Measurements from ENCODE around the gene WBP1L.

The WBP1L gene

DNA sequence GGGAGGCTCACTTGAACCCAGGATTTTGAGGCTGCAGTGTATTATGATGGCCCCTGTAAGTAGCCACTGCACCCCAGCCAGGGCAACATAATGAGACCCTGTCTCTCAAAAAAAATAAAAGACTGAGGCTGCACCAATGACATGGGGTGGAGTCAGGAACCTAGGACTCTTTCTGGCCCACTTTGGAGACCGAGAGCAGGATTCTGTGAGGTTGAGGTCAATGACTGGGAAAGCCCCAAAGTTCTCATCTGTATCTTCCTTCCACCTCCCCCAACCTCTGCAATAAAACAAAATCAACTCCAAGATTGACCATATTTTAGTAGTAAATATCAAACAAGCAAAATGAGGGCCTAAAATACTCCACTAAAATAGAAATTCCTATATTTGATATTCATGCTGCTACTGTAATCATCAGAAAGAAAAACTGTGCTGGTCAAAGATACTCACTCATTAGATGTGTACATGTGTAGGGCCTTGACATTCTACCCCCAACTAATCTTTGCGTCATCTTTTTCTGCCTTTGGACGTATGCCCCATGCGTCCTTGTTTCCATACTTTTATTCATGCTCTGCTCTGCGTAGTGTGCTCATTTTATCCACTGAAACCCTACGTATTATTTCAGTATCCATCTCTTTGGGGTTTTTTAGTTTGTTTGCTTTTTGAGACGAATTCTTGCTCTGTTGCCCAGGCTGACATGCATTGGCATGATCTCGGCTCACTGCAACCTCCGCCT, 23.8 kb downstream of the WBP1L start:
- Histone ChIP-seq H3K9ac (ENCODE audit: insufficient read length, low read depth) (no peak overlapping the region), H3K4me3 (ENCODE audit: insufficient read length, low read depth) (no peak overlapping the region), H3K4me1 (ENCODE audit: insufficient read depth, insufficient read length) (peaks cover 4% of the 10 kb centered on the region), H3K9me3 (ENCODE audit: insufficient read depth, low read length) (no peaks in the 10 kb centered on the region), H3K36me3 (ENCODE audit: insufficient read depth, insufficient read length, low read length) (no peaks in the 10 kb centered on the region), H3K27me3 (ENCODE audit: insufficient read depth, insufficient read length) (no peaks in the 10 kb centered on the region)
- TF ChIP-seq YY1 (IDR thresholded peaks at IDR 0.05; ENCODE audit: insufficient read depth, insufficient read length) = no peak
- no peak for TF ChIP-seq SUZ12 (IDR thresholded peaks at IDR 0.05; ENCODE audit: extremely low read depth, insufficient read depth, insufficient read length)
- TF ChIP-seq ZNF274 (IDR thresholded peaks at IDR 0.05; ENCODE audit: low read depth, low read length) = no peak
- DNase-seq (ENCODE audit: low read depth, low spot score) = no peak

DNA sequence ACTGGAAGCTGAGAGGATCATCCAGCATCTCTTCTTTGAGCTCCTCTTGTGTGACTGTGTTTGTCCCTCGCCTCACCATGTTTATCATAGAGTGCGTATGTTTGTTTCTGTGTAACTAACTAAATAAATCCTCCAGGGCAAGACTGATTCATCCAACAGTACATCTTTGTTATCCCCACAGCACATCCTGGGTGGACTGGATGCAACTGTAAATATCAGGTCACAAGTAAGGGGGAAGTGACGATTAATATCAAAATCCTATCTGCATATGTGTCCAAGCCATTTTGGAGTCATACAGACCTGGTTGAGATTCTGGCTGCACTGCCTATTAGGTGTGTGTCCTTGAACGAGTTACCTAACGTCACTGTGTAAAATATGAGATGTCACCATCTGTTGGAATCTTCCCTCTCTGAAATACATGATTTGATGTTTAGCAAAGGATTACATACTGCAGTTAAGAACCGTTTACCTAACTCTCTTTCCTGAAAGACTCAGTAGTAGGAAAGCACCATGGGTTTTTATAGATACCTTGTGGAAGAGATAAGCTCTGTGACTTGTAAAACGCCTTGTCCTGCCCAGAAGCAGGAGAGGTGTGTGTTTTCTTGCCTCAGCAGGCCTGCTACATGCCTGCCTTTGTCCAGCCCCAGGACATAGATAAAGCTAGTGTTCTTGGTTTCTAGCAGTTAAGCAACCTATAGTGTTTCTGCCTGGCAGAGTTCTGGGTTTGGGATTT, 25.8 kb downstream of the WBP1L start:
- Histone ChIP-seq H3K27me3 (ENCODE audit: insufficient read depth, insufficient read length) (no peaks in the 10 kb centered on the region), H3K9ac (ENCODE audit: insufficient read length, low read depth) (no peak overlapping the region), H3K4me1 (ENCODE audit: insufficient read depth, insufficient read length) (peaks cover 4% of the 10 kb centered on the region), H3K9me3 (ENCODE audit: insufficient read depth, low read length) (no peaks in the 10 kb centered on the region), H3K4me3 (ENCODE audit: insufficient read length, low read depth) (no peak overlapping the region), H3K36me3 (ENCODE audit: insufficient read depth, insufficient read length, low read length) (no peaks in the 10 kb centered on the region)
- DNase-seq (ENCODE audit: low read depth, low spot score) = no peak
- no peak for TF ChIP-seq YY1 (IDR thresholded peaks at IDR 0.05; ENCODE audit: insufficient read depth, insufficient read length)
- TF ChIP-seq ZNF274 (IDR thresholded peaks at IDR 0.05; ENCODE audit: low read depth, low read length) = no peak
- TF ChIP-seq SUZ12 (IDR thresholded peaks at IDR 0.05; ENCODE audit: extremely low read depth, insufficient read depth, insufficient read length) = no peak

DNA sequence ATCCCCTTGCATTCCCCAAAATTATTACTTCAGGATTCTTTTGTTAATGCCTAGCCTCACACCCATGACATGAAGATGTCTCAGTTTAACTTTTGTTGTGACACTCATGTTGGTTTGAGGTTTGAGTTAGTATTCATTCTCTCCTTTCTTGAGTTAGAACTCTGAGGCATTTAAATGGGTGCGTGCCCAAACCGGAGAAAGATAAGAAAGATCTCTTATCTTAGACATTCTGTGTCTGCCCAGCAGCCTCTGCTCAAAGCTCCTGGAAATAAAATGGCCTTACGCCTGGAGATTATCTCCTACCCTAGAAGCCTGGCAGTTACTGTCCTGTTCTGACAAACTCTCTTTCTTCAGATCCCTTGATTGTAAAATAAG, 26.3 kb downstream of the WBP1L start:
- H3K27me3 ChIP-seq (ENCODE audit: insufficient read depth, insufficient read length) = no peaks in the 10 kb centered on the region
- no peak overlapping the region for H3K9ac ChIP-seq (ENCODE audit: insufficient read length, low read depth)
- no peaks in the 10 kb centered on the region for H3K9me3 ChIP-seq (ENCODE audit: insufficient read depth, low read length)
- H3K4me1 ChIP-seq (ENCODE audit: insufficient read depth, insufficient read length) = peaks cover 4% of the 10 kb centered on the region
- H3K36me3 ChIP-seq (ENCODE audit: insufficient read depth, insufficient read length, low read length) = no peaks in the 10 kb centered on the region
- no peak for DNase-seq (ENCODE audit: low read depth, low spot score)
- TF ChIP-seq SUZ12 (IDR thresholded peaks at IDR 0.05; ENCODE audit: extremely low read depth, insufficient read depth, insufficient read length) (no peak), YY1 (IDR thresholded peaks at IDR 0.05; ENCODE audit: insufficient read depth, insufficient read length) (no peak), ZNF274 (IDR thresholded peaks at IDR 0.05; ENCODE audit: low read depth, low read length) (no peak)
- H3K4me3 ChIP-seq (ENCODE audit: insufficient read length, low read depth) = no peak overlapping the region

DNA sequence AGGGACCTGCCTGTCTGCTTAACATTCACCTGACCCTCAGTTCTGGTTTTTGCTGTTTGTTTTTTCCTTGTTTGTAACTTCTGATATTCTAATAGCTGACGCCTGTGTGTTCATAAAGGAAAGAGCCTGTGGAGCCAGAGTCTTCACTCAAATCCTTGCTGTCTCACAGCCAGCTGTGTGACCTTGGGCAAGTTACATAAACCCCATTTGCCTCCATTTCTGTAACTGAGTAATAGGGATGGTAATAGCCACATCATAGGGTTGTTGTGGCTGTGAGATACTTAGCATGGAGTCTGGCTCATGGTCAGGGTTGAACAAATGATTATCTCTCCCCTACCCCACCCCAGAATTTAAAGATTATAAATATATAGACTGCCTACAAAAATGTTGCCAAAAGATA, 27.0 kb downstream of the WBP1L start:
- Histone ChIP-seq H3K36me3 (ENCODE audit: insufficient read depth, insufficient read length, low read length) (no peaks in the 10 kb centered on the region), H3K4me1 (ENCODE audit: insufficient read depth, insufficient read length) (peaks cover 5% of the 10 kb centered on the region), H3K4me3 (ENCODE audit: insufficient read length, low read depth) (no peak overlapping the region), H3K9me3 (ENCODE audit: insufficient read depth, low read length) (no peaks in the 10 kb centered on the region), H3K9ac (ENCODE audit: insufficient read length, low read depth) (no peak overlapping the region), H3K27me3 (ENCODE audit: insufficient read depth, insufficient read length) (no peaks in the 10 kb centered on the region)
- TF ChIP-seq ZNF274 (IDR thresholded peaks at IDR 0.05; ENCODE audit: low read depth, low read length) (no peak), YY1 (IDR thresholded peaks at IDR 0.05; ENCODE audit: insufficient read depth, insufficient read length) (no peak), SUZ12 (IDR thresholded peaks at IDR 0.05; ENCODE audit: extremely low read depth, insufficient read depth, insufficient read length) (no peak)
- DNase-seq (ENCODE audit: low read depth, low spot score) = no peak

DNA sequence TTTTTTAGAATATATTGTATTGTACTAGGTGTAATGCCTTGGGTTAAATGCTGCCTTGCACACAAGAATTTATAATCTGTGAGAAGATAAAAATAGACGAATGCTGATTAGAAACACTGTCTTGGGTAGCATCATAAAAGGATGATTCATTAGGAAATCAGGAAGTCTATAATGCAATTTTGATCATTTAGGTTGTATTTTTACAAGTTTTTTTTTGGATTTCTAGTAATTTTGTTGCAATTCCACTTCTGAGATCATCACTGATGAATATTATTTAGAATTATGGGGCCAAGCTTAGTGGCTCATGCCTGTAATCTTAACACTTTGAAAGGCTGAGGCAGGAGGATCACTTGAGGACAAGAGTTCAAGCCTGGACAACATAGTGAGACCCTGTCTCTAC, 29.6 kb downstream of the WBP1L start:
- Histone ChIP-seq H3K9ac (ENCODE audit: insufficient read length, low read depth) (no peak overlapping the region), H3K9me3 (ENCODE audit: insufficient read depth, low read length) (no peaks in the 10 kb centered on the region), H3K4me1 (ENCODE audit: insufficient read depth, insufficient read length) (peaks cover 12% of the 10 kb centered on the region), H3K27me3 (ENCODE audit: insufficient read depth, insufficient read length) (no peaks in the 10 kb centered on the region), H3K4me3 (ENCODE audit: insufficient read length, low read depth) (no peak overlapping the region), H3K36me3 (ENCODE audit: insufficient read depth, insufficient read length, low read length) (no peaks in the 10 kb centered on the region)
- no peak for DNase-seq (ENCODE audit: low read depth, low spot score)
- TF ChIP-seq ZNF274 (IDR thresholded peaks at IDR 0.05; ENCODE audit: low read depth, low read length) (no peak), SUZ12 (IDR thresholded peaks at IDR 0.05; ENCODE audit: extremely low read depth, insufficient read depth, insufficient read length) (no peak)

DNA sequence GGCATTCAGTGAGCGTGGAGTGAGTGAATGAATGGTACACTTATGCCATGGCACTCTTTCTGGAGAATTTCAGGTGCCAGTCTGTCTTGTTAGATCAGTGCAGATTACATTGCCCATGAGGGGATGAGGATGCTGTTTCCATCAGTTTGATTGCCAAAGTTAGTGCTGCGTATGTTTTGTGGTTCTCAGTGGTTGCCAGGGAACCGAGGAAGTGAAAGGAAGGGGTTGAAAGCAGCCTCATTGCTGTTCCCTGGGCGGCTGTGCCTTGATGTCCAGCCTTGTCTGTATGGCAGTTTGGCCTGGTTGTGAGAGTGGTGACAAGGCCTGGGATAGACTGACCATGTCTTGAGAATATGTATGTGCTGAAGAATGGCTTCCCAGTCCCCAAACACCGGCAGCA, 30.2 kb downstream of the WBP1L start:
- H3K27me3 ChIP-seq (ENCODE audit: insufficient read depth, insufficient read length) = no peaks in the 10 kb centered on the region
- TF ChIP-seq ZNF274 (IDR thresholded peaks at IDR 0.05; ENCODE audit: low read depth, low read length) (no peak), SUZ12 (IDR thresholded peaks at IDR 0.05; ENCODE audit: extremely low read depth, insufficient read depth, insufficient read length) (no peak), YY1 (IDR thresholded peaks at IDR 0.05; ENCODE audit: insufficient read depth, insufficient read length) (no peak)
- no peak for DNase-seq (ENCODE audit: low read depth, low spot score)
- peaks cover 12% of the 10 kb centered on the region for H3K4me1 ChIP-seq (ENCODE audit: insufficient read depth, insufficient read length)
- H3K36me3 ChIP-seq (ENCODE audit: insufficient read depth, insufficient read length, low read length) = no peaks in the 10 kb centered on the region
- H3K4me3 ChIP-seq (ENCODE audit: insufficient read length, low read depth) = no peak overlapping the region
- no peaks in the 10 kb centered on the region for H3K9me3 ChIP-seq (ENCODE audit: insufficient read depth, low read length)
- no peak overlapping the region for H3K9ac ChIP-seq (ENCODE audit: insufficient read length, low read depth)

DNA sequence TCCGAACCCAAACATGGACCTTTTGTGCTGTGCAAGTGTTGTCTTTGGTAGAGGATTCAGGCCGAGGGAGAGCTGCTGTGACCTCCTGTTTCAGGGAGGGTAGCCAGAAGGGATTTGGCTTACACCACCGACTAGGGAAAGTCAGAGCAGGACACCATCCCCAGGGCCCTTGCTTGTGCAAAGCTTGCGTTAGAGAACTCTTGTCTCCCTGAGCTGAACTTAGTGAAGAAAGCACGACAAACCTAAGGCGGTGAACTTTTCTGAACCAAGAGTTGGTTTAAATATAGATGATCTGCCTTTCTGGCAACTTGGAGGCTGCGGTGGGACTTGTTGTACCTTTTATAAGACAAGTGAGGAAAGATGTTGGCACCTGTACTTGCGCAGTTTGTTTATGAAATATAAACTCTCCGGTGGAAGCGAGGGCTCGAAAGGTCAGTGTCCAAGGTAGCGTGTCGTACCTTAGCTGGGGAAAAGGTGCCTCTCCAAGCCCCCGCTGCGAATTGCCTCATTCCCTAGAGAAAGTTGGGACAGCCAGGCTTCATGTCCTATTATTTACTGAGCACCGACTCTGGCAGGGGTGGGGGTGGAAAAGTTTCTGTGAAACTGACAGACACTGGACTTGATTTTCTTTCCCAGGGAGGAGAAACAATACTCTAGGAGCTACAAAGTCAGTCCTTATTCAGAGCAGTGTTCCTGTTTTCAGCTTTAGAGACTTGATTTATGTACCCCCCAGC, 31.6 kb downstream of the WBP1L start:
- H3K9ac ChIP-seq (ENCODE audit: insufficient read length, low read depth) = peak overlapping the region; percentile 68
- H3K27me3 ChIP-seq (ENCODE audit: insufficient read depth, insufficient read length) = no peaks in the 10 kb centered on the region
- peak overlapping the region; percentile 29 for H3K4me3 ChIP-seq (ENCODE audit: insufficient read length, low read depth)
- peaks cover 15% of the 10 kb centered on the region for H3K4me1 ChIP-seq (ENCODE audit: insufficient read depth, insufficient read length)
- H3K36me3 ChIP-seq (ENCODE audit: insufficient read depth, insufficient read length, low read length) = peaks cover 6% of the 10 kb centered on the region
- H3K9me3 ChIP-seq (ENCODE audit: insufficient read depth, low read length) = no peaks in the 10 kb centered on the region
- DNase-seq (ENCODE audit: low read depth, low spot score) = no peak
- no peak for TF ChIP-seq YY1 (IDR thresholded peaks at IDR 0.05; ENCODE audit: insufficient read depth, insufficient read length)
- TF ChIP-seq SUZ12 (IDR thresholded peaks at IDR 0.05; ENCODE audit: extremely low read depth, insufficient read depth, insufficient read length) = no peak
- no peak for TF ChIP-seq ZNF274 (IDR thresholded peaks at IDR 0.05; ENCODE audit: low read depth, low read length)

Data from NT2/D1 (cell line).